Stomach (tissue), 4 donors: ENCODE results near the gene PTPRC.

Source experiments
- CTCF ChIP-seq, 7 experiments: fragments of 450-650 bp in 4 of 7; fragments of 200-600 bp in 3 of 7; sonication (generic) in 3 of 7; IDR thresholded peaks; one replicate each; pipeline ENCODE4 v1.5.1; 2016 to 2019; ENCODE audit warnings: antibody characterized with exemption in 7 of 7, control low read depth in 2 of 7, mild to moderate bottlenecking in 1 of 7
- POLR2A ChIP-seq, 4 donors: fragments of 450-650 bp; IDR thresholded peaks; one replicate each; pipeline ENCODE4 v1.6.1; 2016; ENCODE audit warnings: antibody characterized with exemption in 4 of 4, control low read depth in 2 of 4, mild to moderate bottlenecking in 1 of 4, moderate library complexity in 1 of 4
- POLR2AphosphoS5 ChIP-seq, 3 donors: sonication (generic); formaldehyde crosslinking; IDR thresholded peaks; one replicate each; pipeline ENCODE4 v1.6.1; 2016; ENCODE audit warnings: antibody characterized with exemption in 3 of 3

DNA sequence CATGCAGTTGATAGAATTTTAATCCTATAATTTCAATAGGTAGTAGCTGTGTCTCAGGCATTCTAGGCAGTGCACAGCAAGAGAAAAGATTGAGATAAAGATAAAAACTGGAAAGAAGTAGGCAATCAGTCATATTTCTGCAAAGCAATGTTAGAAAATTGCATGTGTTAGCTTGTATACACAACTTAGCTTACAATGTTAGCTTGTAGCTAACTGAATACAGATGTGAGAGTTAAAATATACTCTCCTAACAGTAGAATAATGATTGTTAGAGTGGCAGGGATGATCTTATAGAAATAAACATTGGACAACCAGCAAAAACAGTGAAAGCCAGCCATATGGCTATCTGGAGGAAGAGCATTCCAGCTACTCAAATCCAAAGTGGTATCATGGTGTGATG lies 29.0 kb downstream of the PTPRC start:
- no peak for TF ChIP-seq CTCF (IDR thresholded peaks at IDR 0.05)
- no peak for TF ChIP-seq POLR2A (IDR thresholded peaks at IDR 0.05)
- TF ChIP-seq POLR2AphosphoS5 (IDR thresholded peaks at IDR 0.05): no peak
